Stimulated activated CD4-positive, alpha-beta T cell treated with anti-CD3 and anti-CD28 coated beads, Interleukin-15, amount 100 ng/mL, for 1 hour (primary cell): ENCODE measurements around the gene LMX1A.

Source experiments
- DNase-seq, 2 donors: peaks; one replicate each; pipeline ENCODE4 v3.0.0-alpha.2; 2020; ENCODE audit warnings: low read depth in 1 of 2, low spot score in 1 of 2

The LMX1A gene

DNA sequence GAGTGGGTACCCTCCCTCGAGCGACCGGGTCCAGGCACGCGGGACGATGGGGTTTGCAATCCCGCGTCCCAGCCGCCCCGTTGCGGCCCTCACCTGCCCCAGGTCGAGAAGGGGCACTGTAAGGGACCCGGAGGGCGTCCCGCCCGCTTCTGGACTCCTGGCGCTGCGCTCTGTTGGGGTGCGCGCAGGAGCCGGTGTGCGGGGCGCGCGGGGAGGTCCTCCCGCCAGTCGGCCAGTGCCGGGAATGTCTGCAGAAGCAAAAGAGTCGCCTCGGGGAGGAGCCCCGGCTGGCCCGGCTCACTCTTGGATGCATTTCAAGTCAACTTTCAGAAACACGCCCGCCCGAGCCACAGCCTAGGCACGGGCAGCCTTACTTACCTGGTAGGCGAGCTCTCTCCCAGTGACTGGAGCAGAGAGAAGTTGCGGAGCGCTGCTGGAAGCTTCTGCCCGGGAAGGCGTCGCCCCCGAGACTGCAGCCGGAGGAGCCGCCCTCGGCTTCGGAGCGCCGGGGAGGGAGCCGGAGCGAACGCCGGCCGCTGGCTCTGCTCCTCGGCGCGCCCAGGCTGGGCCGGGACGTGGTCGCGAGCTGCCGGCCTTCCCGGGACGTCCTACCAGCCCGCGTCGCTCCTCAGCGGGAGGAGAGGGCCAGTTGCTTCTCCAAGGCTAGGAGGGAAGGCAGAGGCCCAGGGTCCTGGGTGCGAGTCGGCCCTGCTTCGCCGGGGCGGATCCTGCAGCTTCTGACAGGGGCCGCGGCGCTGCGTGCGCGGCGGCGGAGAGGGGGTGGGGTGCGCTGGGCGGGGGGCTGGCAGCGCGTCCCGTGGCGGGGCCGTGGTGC lies at the start of gene LMX1A:
Gene LMX1A, minus strand, starts transcription at position 739 of the 835 bp plus-strand sequence. CDS start 1,156 bp downstream, outside the sequence.
- DNase-seq, result no peak

GRCh38 chr1:165403835-165404482 lies 47.4 kb upstream of the LMX1A start:
- no peak for DNase-seq

- no peak for DNase-seq
Measured at GRCh38 chr1:165402517-165403111, 46.1 kb upstream of the LMX1A start.

GRCh38 chr1:165397944-165398343 lies 41.4 kb upstream of the LMX1A start:
- no peak for DNase-seq

- no peak for DNase-seq
Measured at GRCh38 chr1:165395901-165396300, 39.4 kb upstream of the LMX1A start.

DNA sequence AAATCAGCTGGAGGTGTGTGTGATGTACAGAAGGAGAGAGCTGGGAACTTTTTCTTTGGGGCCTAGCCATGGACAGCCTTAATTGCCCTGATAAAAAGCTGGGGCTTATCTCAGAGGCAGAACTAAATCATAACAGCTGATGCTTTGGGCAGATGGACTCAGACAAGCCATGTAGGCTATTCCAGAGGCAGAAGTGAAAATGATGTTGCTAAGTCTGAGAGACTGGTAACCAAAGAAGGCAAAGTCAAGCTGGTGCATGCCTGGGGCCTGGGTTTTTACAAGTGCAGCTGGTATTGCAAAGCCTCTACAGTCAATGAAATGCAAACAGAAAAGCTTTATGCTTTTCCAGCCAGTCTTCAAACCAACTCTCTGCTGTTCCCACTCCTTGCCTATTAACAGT lies 39.0 kb upstream of the LMX1A start:
- DNase-seq, result no peak

- DNase-seq, result peak; percentile 68 to 81
Measured at GRCh38 chr1:165392634-165393571, 36.4 kb upstream of the LMX1A start.

- no peak for DNase-seq
Measured at GRCh38 chr1:165389609-165390008, 33.1 kb upstream of the LMX1A start.

DNA sequence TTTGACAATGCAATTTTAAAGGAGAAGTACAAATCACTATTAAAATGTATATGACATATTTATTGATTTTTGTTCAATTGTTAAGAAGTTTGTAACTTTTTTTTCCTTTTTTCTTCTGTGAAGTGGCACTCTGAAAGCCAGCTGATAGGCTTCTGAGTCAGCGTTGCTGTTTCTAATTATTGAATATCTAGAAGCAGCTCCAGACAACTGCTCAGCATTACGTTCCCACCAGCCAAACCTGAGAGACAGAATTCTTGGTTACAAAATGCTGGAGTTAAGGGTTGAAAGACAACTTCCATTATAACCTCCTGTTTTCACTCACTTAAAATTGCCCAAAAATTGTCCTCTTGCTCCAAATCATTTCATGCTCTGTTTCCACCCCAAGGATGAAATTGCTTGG lies 31.4 kb upstream of the LMX1A start:
- no peak for DNase-seq

DNA sequence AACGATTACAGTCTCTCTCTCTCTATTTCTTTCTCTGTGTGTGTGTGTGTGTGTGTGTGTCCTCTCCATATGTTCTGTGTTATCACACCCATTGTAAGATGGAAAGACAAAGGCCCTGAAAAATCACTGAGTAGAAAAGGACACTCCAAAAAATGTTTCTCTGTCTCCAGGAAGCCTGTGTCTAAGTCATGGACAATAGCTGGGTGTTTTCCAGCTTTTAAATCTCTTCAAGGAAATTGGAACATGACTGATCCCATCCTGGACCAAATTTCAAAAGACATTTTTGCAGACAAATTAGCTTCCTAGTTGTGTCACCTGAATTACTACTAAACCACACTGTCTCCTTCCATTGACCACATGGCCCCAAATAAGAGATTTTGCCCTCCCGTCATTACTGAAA lies 31.0 kb upstream of the LMX1A start:
- DNase-seq, result no peak

DNA sequence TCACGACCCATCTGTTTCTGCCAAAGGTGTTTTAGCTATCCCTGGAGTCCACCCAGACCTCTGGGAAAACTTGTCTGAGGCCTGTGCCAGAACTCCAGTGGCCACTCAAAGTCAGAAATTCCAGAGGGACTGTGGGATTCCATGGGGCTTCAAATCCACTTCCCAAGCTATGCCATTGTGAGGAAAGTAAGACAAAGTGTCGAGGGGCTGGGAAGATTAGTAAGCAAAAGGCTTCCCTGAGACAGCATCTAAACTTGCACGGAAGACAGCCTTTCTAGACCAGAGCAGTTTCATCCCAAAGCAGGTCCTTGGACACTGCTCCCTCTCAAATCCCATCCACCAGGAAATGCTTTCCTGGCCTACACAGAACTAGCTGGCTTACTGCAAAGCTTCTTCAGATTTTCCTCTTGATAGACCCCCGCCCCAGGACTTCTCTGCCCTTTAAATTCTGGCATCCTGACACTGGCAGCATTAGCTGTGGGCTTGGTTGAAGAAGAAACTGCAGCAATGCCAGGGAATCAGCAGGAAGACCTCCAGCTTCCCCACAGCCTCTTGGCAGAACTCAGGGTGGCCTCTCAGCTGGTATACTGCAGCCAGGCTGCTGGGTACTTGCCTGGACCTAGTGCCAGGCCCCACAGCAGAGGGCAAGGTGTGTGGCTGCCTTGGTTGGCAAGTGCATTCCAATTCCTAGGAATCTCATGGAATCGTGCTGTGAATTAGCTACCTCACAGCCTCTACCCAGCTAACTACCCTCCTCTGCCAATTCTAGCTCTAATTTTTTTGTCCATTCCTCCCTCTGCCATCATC lies 27.3 kb upstream of the LMX1A start:
- DNase-seq, result no peak

DNA sequence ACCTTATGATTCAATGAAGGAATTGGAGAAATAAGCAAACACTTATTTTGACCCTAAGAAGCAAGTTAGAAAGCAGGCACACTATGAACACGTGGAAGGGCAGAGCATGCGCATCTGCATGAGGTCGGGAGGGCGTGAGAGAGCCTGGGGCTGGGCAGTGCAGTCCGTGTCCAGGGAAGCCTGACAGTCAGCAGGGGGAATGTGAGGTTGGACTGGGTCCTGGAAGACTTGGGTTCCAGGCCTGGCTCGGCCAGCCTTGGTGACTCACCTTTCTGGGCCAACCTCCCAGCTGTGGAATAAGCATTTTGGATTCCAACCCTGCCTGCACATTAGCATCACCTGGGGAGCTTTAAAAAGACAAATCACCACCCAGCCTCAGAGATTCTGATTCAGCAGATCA lies 26.6 kb upstream of the LMX1A start:
- DNase-seq, result no peak

- no peak for DNase-seq
Measured at GRCh38 chr1:165381745-165382505, 25.4 kb upstream of the LMX1A start.

DNA sequence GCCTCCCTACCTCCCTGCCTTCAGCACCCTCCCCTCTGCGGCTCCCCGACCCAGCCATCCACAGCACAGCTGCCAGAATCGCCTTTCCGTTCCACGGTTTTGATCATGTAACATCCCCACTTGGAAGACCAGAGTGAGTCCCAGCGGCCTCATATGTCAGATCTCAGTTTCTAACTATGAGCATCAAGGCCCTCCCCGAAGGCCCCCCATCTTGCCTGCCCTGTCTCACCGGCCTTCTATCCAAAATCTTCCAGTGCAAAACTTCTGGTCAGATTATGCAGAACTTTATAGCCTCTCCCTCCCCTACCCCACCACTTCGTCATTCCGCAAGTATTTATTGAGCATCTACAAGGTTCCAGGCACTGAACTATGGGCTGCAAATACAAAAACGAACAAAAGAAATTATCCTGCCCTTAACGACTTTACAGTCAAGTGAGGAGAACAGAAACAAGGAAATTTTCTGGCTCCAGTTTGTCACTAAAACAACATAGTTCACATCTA lies 20.3 kb upstream of the LMX1A start:
- DNase-seq, result no peak

GRCh38 chr1:165376041-165376810 lies 19.7 kb upstream of the LMX1A start:
- DNase-seq, result peak in 1 of 2 donors; percentile 13

- DNase-seq, result no peak
Measured at GRCh38 chr1:165375623-165376022, 19.1 kb upstream of the LMX1A start.

DNA sequence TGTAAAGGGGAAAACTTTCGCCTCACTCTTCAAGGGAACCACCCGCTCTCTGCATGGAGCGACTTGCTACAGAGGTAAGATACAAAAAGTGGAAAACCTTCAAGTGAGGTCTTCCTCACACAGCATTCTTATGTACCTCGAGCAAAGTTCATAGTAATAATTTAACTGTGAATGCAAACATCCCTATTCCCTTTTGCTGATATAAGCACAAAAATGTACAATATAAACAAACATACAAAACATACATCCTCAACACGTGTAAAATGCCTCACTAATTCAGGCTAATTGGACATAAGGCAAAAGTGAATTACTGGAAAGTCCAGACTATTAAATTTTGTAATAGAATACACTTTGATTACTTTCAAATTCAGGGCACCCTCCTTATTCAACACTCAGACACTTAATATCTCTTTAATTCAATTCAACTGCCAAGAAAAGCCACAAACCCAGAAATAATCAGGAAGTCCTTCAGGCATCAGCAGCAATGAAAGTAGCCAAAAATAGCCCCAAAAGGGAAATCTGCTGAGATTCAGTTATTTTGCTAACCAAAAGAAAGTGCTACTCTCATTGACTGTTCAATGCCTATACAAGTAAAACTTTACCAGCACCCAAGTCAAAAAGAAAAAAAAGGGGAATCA lies 15.2 kb upstream of the LMX1A start:
- DNase-seq, result no peak

- DNase-seq, result peak in 1 of 2 donors; percentile 44
Measured at GRCh38 chr1:165369255-165369848, 12.8 kb upstream of the LMX1A start.
